Natural killer cell (primary cell): ENCODE data around the gene MBL2. TPM values are rescaled to one million over a fixed set of nuclear protein-coding genes. Genes with fewer than 3 reads are reported as not detected.

Source experiments
- ATAC-seq, 3 donors: fragments of 150-1000 bp in 2 of 3; fragments of 200-7000 bp in 1 of 3; cut with Tn5 transposase; 1 replicate in 1 of 3; 2 replicates in 2 of 3; pipeline ENCODE4 v1.10.0; 2021; ENCODE audit warnings: mild to moderate bottlenecking in 2 of 3, moderate library complexity in 2 of 3
- DNase-seq, 2 donors: peaks; one replicate each; pipeline versions ENCODE4 v3.0.0 to v3.0.0-alpha.2; 2013 to 2021; ENCODE audit warnings: mixed read lengths in 1 of 2
- H3K27ac ChIP-seq: one replicate; pipeline ENCODE4 v1.5.1; 2013; ENCODE audit warnings: mild to moderate bottlenecking, low read length
- H3K27me3 ChIP-seq: one replicate; pipeline ENCODE4 v1.6.1; 2013; ENCODE audit warnings: low read length; ENCODE audit not compliant: control insufficient read depth, insufficient read depth
- H3K36me3 ChIP-seq: one replicate; pipeline ENCODE4 v1.6.1; 2013; ENCODE audit warnings: low read length; ENCODE audit not compliant: control insufficient read depth, insufficient read depth
- H3K4me1 ChIP-seq: one replicate; pipeline ENCODE4 v1.6.1; 2013; ENCODE audit warnings: low read length; ENCODE audit not compliant: control insufficient read depth, insufficient read depth
- H3K4me3 ChIP-seq: one replicate; pipeline ENCODE4 v1.5.1; 2013; ENCODE audit warnings: low read length
- H3K9me3 ChIP-seq: one replicate; pipeline ENCODE4 v1.6.1; 2013; ENCODE audit warnings: low read length; ENCODE audit not compliant: control insufficient read depth, insufficient read depth
- H3K27ac Mint-ChIP-seq, 2 donors: one replicate each; pipeline ENCODE4 v1.8.0; 2022; ENCODE audit warnings: mild to moderate bottlenecking in 2 of 2, mixed read lengths in 2 of 2, moderate library complexity in 1 of 2
- H3K27me3 Mint-ChIP-seq, 2 donors: one replicate each; pipeline ENCODE4 v1.8.0; 2022; ENCODE audit warnings: low read depth in 2 of 2, mixed read lengths in 2 of 2
- H3K36me3 Mint-ChIP-seq: one replicate; pipeline ENCODE4 v1.8.0; 2022; ENCODE audit warnings: mixed read lengths
- H3K4me1 Mint-ChIP-seq, 2 donors: one replicate each; pipeline ENCODE4 v1.8.0; 2022; ENCODE audit warnings: mixed read lengths in 2 of 2
- H3K4me3 Mint-ChIP-seq: one replicate; pipeline ENCODE4 v1.8.0; 2022; ENCODE audit warnings: mild to moderate bottlenecking, moderate library complexity, mixed read lengths
- H3K9me3 Mint-ChIP-seq, 2 donors: one replicate each; pipeline ENCODE4 v1.8.0; 2022; ENCODE audit warnings: mixed read lengths in 2 of 2
- CTCF ChIP-seq: fragments of 200-600 bp; IDR thresholded peaks from one replicate; pipeline ENCODE4 v1.8.0; 2022; ENCODE audit warnings: antibody characterized with exemption
- WGBS: methylation state at CpG from one replicate; pipeline ENCODE4 v1.1.7; 2013; ENCODE audit warnings: missing lambda C conversion rate; ENCODE audit not compliant: insufficient coverage; 5-methylcytosine and 5-hydroxymethylcytosine counted together
- intact Hi-C: fragments of 100-400 bp; cut with micrococcal nuclease; formaldehyde crosslinking; loops from one replicate; pipeline ENCODE4 v1.14.2; 2022
- total RNA-seq, 4 donors: library from RNA; stranded (reverse); fragments of 120-200 nt in 1 of 4; gene quantifications; one replicate each; pipeline versions ENCODE4 v1.2.3 to v1.2.4, GENCODE V29; 2013 to 2022

Gene MBL2
- total RNA-seq, 3 donors from 2014 or later (not counting 1 experiment from before 2014, with no cell fraction given): not detected

- no peaks in the 10 kb centered on the region for H3K36me3 ChIP-seq
- peaks cover 0 to 3% of the 10 kb centered on the region in 2 donors for H3K9me3 Mint-ChIP-seq
- H3K4me1 Mint-ChIP-seq: no peaks in the 10 kb centered on the region
- no peak overlapping the region for H3K4me3 Mint-ChIP-seq
- no peaks in the 10 kb centered on the region for H3K9me3 ChIP-seq
- no peak overlapping the region for H3K4me3 ChIP-seq
- no peak for ATAC-seq
- no peaks in the 10 kb centered on the region for H3K27me3 Mint-ChIP-seq
- H3K36me3 Mint-ChIP-seq: peaks cover 5% of the 10 kb centered on the region
- DNase-seq: no peak
- intact Hi-C loops: no loop called here
- TF ChIP-seq CTCF: no peak
- H3K27ac Mint-ChIP-seq: no peak overlapping the region
- H3K27ac ChIP-seq: no peak overlapping the region
- 100% methylated on average over 4 of the region's 6 CpGs for WGBS
- no peaks in the 10 kb centered on the region for H3K4me1 ChIP-seq
- no peaks in the 10 kb centered on the region for H3K27me3 ChIP-seq
Measured at GRCh38 chr10:52757773-52758172, 14.8 kb downstream of the MBL2 start.

- Mint-ChIP-seq H3K27ac (no peak overlapping the region), H3K4me3 (no peak overlapping the region), H3K9me3 (peaks cover 0 to 2% of the 10 kb centered on the region in 2 donors), H3K36me3 (no peaks in the 10 kb centered on the region), H3K27me3 (no peaks in the 10 kb centered on the region), H3K4me1 (no peaks in the 10 kb centered on the region)
- ATAC-seq (no peak), DNase-seq (no peak)
- TF ChIP-seq CTCF: no peak
- Histone ChIP-seq H3K9me3 (no peaks in the 10 kb centered on the region), H3K27me3 (no peaks in the 10 kb centered on the region), H3K27ac (no peak overlapping the region), H3K4me3 (no peak overlapping the region), H3K4me1 (no peaks in the 10 kb centered on the region), H3K36me3 (no peaks in the 10 kb centered on the region)
- 38% methylated on average over 4 of the region's 4 CpGs for WGBS
- intact Hi-C loops: no loop called here
Measured at GRCh38 chr10:52756966-52757365, 15.6 kb downstream of the MBL2 start.

GRCh38 chr10:52756295-52756694 lies 16.3 kb downstream of the MBL2 start:
- 93% methylated on average over 3 of the region's 4 CpGs for WGBS

More at GRCh38 chr10:52756295-52756694, 16.3 kb downstream of the MBL2 start:
- Mint-ChIP-seq H3K9me3 (peaks cover 0 to 2% of the 10 kb centered on the region in 2 donors), H3K36me3 (no peaks in the 10 kb centered on the region), H3K4me1 (no peaks in the 10 kb centered on the region), H3K27ac (no peak overlapping the region), H3K27me3 (no peaks in the 10 kb centered on the region), H3K4me3 (no peak overlapping the region)
- H3K4me1 ChIP-seq: no peaks in the 10 kb centered on the region
- no peaks in the 10 kb centered on the region for H3K9me3 ChIP-seq
- no peak for ATAC-seq
- H3K36me3 ChIP-seq: no peaks in the 10 kb centered on the region
- H3K4me3 ChIP-seq: no peak overlapping the region
- no peak overlapping the region for H3K27ac ChIP-seq
- DNase-seq: no peak
- intact Hi-C loops: no loop called here
- no peaks in the 10 kb centered on the region for H3K27me3 ChIP-seq
- TF ChIP-seq CTCF: no peak
